GM18505 (cell line): ENCODE data around the gene TBC1D17.

ENCODE experiments used
- ATAC-seq: cut with Tn5 transposase; IDR thresholded peaks from one replicate; pipeline ENCODE4 v1.9.1; 2021; ENCODE audit not compliant: unreplicated experiment
- POLR2A ChIP-seq: IDR thresholded peaks from 4 replicates; pipeline ENCODE4 v1.6.1; 2011; ENCODE audit warnings: borderline replicate concordance; ENCODE audit not compliant: insufficient read depth, insufficient read length; ENCODE audit errors: extremely low read depth

The TBC1D17 gene

DNA sequence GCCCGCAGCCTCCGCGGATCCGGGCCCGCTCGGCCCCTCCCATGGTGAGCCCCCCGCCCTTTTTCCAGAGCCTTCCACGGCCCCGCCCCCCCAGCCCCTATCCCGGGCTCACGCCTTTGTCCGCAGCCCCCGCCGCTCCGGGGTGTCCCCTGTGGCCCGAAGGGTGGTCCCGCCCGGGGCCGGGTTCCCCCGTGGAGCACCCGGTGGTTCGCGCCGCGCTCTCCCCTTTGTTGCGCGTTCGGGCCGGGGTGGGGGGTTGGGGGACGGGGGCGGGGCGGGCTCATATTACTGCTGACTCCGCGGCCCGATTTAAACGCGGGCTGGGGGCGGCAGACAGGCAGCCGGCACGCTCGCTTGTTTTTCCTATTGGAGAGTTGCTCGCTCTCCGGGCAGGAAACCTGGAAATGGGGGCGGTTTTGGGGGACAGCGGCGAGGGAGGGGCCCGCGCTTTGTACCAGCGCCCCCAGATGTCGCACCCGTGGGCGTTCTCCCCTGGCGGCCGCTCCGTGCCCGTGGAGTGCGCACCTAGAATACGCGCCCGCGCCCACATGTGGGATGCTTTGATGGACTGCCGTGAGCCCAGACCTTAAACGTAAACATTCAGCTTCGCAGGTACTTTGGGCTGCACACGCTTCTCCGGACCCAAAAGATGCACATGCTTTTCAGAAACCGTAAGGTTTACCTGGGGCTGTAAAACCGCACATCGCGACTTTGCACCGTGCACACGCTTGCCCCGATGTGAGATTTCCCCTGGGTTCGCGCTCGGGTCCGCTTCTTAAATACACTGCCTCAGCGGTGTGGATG, 25.8 kb upstream of the TBC1D17 start:
- no peak for TF ChIP-seq POLR2A
- ATAC-seq = no peak

DNA sequence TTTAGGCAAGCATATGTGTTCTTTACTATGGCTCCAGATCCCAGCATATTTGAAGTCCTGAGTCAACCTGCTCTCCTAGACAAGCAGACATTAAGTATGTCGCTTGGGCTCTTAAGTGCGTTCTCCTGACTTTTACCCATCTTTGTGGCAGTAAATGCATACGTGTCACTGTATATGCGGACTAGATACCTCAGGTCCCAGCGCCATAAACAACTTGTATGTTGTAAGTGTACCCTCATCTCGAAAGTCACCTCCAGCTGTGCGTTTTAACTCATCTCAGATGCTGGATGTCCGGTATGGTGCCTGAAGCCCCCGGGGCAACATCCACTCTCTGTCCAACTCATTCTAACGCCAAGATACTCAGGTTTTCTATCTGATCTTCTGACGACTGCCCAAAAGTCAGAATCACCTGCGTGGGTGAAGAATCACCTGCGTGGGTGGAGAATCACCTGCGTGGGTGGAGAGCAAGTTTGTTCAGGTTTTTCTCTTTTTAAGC, 24.8 kb upstream of the TBC1D17 start:
- TF ChIP-seq POLR2A = no peak
- no peak for ATAC-seq

DNA sequence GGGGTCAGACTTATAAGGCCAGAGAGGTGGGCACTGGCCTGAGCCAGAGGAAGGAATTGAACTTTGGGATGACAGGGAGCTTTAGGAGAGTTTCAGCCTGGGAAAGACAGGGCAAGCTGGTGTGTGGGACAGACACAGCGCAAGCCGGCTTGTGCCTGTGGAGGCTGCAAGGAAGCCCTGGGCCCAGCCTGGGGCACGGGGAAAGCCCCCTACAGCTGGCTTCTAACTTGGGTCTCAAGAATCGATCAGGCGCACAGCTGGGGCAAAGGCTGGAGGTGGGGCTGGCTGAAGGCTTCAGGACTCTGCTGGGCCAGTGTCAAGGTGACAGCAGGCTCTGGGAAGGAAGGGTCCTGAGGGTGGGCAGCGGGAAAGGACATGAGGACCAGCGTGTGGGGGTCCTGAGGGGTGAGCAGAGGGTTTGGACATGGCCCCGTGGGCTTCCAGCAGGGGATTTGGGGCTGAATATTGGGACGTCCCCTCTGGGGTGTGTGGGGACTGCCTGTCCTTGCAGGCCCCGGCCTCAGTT, 23.6 kb upstream of the TBC1D17 start:
- no peak for TF ChIP-seq POLR2A
- no peak for ATAC-seq

DNA sequence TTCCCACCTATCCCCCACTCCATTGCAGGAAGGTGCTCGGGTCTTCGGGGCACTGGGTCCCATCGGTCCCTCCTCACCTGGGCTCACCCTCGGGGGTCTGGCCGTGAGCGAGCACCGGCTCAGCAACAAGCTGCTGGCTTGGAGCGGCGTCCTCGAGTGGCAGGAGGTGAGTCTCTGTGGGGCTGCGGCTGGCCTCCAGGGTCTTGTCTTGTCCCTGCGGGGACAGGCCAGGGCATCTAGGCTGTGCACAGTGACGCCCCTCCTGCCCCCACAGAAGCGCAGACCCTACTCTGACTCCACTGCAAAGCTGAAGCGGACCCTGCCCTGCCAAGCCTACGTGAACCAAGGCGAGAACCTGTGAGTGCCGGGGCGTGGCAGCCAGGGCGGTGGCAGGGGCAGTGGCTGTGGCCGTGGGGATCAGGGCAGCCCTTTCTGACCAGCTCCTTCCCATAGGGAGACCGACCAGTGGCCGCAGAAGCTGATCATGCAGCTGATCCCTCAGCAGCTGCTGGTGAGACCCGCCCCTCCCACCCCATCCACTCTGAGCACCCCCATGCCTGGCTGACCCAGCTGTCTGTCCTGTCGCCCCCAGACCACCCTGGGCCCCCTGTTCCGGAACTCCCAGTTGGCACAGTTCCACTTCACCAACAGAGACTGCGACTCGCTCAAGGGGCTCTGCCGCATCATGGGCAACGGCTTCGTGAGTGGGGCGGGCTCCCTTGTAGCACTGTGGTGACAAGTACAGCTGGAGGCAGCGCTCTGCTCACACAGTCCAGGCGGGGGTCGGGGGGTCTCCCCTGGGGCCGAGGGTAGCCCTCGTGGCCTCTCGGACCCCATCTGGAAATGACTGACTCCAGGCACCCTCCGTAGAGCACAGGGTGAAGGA, 22.9 kb upstream of the TBC1D17 start:
- peak; percentile 24 for TF ChIP-seq POLR2A
- no peak for ATAC-seq

DNA sequence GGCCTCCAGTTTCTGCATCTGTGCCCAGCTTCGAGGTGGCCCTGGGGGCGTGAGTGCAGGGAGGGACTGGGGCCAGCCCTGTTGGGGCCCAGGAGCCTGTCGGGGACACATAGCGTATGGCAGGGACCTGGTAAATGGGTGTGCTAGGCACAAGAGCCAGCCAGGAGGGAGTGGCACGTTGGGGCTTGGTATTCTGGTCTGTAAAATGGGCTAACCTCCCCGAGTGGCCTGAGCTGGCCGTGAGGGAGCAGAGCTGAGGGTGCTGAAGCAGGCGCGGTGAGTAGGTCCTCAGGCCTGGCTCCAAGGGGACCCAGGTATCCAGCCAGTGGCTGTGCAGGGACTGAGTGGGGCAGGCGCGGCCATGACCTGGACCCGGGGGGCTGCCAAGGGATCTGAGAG, 22.2 kb upstream of the TBC1D17 start:
- TF ChIP-seq POLR2A = no peak
- no peak for ATAC-seq

DNA sequence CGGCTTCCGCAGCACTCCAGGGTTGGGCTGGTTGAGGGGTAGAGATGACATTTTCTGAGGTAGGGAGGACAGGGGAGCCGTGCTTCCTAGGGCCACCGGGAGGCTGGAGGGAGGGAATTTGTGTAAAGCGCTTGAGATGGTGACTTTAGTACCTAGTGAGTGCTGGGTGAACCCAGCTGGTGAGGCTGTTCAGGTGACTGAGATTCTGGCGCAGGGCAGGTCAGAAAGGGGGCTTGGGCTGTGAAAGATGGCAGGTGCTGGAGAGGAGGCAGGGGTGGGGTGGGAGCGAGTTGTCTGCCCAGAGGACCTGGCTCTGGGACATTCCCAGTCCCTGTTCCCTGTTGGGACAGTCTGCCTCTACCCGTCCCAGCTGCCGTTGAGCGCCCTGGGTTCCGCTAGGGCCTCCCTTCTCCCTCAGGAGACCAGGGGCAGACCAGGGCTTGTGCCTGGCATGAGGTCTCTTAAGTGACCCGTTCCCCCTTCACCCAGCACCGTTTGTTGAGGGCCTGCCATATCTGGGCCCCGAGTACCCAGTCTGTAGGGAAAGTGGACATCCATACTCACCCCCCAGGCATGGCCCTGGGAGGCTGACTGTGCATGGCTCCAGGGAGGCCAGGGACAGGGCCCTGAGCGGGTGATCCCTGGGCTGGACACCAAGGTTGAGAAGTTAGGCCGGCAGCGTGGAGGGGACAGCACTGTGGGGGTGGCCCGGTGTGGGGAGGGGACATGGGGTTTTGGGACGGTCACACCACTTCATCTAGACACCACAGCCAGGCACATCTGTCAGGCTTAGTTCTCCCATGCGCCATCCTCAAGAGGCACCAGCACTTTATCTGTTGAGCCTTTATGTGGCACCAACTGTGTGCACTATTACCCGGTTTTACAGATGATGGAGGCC, 21.6 kb upstream of the TBC1D17 start:
- peak; percentile 25 for TF ChIP-seq POLR2A
- no peak for ATAC-seq

DNA sequence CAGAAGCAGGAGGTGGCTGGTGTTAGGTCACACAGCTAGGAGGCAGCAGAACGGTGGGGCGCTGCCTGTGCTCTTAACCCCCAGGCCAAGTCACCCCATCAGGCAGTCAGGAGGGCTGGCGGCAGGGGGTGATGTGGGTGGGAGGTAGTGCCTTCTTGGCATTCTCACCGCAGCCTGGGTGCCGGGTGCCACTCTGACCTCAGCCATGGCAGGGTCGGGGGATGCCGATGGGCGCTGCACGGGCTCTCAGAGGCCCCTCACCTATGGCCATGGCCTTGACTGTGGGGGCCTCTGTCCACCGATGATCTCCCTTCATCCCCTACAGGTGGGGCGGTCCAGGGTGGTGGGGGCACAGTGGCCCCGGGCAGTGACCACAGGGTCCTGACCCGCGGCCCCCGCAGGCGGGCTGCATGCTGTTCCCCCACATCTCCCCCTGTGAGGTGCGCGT, 20.9 kb upstream of the TBC1D17 start:
- TF ChIP-seq POLR2A = no peak
- ATAC-seq = no peak

DNA sequence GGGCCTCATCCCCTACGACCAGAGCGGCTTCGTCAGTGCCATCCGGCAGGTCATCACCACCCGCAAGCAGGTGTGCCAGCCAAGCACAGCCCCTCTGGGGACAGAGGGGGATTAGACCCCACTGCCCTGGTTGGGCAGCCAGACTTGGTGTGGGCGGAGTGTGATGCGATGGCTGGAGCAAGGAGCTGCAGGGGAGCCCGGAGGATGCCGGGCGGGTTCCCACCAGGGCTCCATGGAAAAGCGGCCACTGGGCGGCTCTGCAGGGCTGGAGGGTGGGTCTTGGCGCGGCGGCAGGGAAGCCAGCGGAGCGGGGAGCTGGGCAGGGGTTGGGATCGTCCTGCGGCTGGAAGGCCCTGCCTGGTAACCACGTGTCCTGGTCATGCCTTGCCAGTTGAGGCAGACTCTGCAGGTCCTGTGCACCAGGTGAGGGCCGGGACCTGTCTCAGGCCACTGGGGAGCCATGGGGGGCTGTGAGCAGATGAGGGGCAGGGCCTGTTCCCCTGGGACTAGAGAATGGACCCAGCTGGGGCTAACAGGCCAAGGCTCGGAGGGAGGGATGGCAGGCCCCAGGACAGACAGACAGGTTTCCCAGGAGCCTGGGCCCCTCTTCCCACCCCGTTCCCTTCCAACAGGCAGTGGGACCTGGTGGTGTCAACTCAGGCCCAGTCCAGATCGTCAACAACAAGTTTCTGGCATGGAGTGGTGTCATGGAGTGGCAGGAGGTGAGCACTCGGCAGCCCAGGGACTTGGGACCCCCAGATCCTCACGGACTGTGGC, 20.3 kb upstream of the TBC1D17 start:
- no peak for ATAC-seq
- no peak for TF ChIP-seq POLR2A

DNA sequence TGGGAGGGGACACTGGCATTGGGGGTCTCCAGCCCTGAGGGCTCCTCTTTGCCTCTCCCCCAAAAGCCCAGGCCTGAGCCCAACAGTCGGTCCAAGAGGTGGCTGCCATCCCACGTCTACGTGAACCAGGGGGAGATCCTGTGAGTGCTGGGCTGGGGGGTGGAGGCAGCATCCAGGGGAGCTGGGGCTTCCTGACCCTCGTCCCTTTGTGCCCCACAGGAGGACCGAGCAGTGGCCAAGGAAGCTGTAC, 19.7 kb upstream of the TBC1D17 start:
- TF ChIP-seq POLR2A = no peak
- ATAC-seq = no peak

DNA sequence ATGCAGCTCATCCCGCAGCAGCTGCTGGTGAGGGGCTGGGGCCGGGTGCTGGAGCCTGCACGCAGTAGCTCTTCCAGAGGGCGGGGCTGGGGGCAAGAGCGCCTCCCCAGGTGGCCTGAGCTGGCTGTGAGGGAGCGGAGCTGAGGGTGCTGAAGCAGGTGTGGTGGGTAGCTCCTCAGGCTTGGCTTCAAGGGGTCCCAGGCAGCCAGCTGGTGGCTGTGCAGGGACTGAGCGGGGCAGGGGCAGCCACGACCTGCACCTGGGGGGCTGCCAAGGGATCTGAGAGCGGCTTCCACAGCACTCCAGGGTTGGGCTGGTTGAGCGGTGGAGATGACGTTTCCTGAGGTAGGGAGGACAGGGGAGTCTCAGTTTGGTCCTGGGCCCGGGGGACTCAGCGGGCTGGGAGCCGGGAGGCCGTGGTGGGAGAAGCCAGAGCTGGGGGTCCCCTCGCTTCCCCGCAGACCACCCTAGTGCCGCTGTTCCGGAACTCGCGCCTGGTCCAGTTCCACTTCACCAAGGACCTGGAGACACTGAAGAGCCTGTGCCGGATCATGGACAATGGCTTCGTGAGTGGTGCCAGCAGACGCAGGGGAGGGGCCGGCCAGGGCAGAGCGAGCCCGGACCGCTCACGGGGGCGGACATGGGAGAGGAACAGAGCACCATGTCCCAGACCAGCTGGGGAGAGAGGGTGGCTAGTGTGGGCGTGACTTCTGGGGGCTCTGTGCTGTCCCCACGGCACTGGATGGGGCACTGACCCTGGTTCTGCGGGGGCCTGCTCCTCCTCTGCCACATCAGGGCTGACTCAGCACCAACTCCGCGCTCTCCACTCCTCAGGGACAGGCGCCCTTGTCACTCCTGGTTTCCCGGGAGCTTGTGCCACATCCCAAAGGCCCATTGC, 19.2 kb upstream of the TBC1D17 start:
- ATAC-seq = no peak
- peak; percentile 25 for TF ChIP-seq POLR2A

DNA sequence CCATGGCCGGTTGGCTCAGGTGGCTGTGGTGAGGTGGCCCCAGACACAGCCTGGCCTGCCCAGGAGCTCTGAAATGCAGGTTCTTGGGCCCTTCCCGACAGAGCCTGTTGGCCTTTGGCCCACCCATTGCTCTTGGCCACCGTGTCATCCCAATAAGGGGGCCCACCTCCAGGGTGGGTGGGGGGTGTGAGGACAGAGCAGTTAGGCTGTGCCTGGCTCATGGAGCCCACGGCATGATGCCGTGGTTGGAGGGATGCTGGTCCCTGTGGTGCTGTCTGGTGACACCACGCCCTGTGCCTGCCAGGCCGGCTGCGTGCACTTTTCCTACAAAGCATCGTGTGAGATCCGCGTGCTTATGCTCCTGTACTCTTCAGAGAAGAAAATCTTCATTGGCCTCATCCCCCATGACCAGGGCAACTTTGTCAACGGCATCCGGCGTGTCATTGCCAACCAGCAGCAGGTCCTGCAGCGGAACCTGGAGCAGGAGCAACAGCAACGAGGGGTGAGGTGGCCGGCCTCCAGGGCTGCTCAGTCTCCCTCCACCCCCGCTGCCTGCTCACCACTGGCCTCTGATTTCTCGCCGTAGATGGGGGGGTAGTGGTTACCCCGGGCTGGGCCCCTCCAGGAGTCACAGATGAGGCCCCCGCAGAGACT, 17.7 kb upstream of the TBC1D17 start:
- no peak for TF ChIP-seq POLR2A
- ATAC-seq = no peak
